GM12892 (cell line): ENCODE results near the gene CIT.

Experiments used
- POLR2A ChIP-seq: IDR thresholded peaks from 2 replicates; pipeline ENCODE4 v1.6.1; 2011; ENCODE audit warnings: low read depth, low read length, control low read depth
- POLR2AphosphoS5 ChIP-seq: IDR thresholded peaks from 2 replicates; pipeline ENCODE4 v1.6.1; 2011; ENCODE audit warnings: low read depth, low read length, control low read depth
- TAF1 ChIP-seq: IDR thresholded peaks from 2 replicates; pipeline ENCODE4 v1.6.1; 2011; ENCODE audit warnings: low read depth, mild to moderate bottlenecking, control low read depth, low read length, borderline replicate concordance

GRCh38 chr12:119671070-119671469 lies 206.1 kb downstream of the CIT start:
- TF ChIP-seq POLR2A = no peak
- no peak for TF ChIP-seq TAF1
- no peak for TF ChIP-seq POLR2AphosphoS5
